Suprapubic skin (tissue), 4 donors: ENCODE results near the gene SYNGR3. TPM values are rescaled to one million over a fixed set of nuclear protein-coding genes. Genes with fewer than 3 reads are reported as not detected.

Experiments used
- DNase-seq, 2 donors: peaks; one replicate each; pipeline ENCODE4 v3.0.0-alpha.2; 2019; ENCODE audit warnings: low spot score in 2 of 2
- H3K27ac ChIP-seq: fragments of 200-600 bp; sonication (generic); one replicate; pipeline ENCODE4 v1.5.1; 2019
- H3K27me3 ChIP-seq: fragments of 200-600 bp; sonication (generic); one replicate; pipeline ENCODE4 v1.5.1; 2019
- H3K36me3 ChIP-seq: fragments of 200-600 bp; sonication (generic); one replicate; pipeline ENCODE4 v1.5.1; 2019
- H3K4me1 ChIP-seq: fragments of 200-600 bp; sonication (generic); one replicate; pipeline ENCODE4 v1.5.1; 2019
- H3K4me3 ChIP-seq: fragments of 200-600 bp; sonication (generic); one replicate; pipeline ENCODE4 v1.5.1; 2019; ENCODE audit warnings: mild to moderate bottlenecking
- H3K9me3 ChIP-seq: fragments of 200-600 bp; sonication (generic); one replicate; pipeline ENCODE4 v1.5.1; 2019
- EP300 ChIP-seq: sonication (generic); formaldehyde crosslinking; IDR thresholded peaks from one replicate; pipeline ENCODE4 v1.6.1; 2017; ENCODE audit warnings: antibody characterized with exemption
- POLR2A ChIP-seq, 2 donors: fragments of 450-650 bp; IDR thresholded peaks; one replicate each; pipeline ENCODE4 v1.6.1; 2017; ENCODE audit warnings: antibody characterized with exemption in 2 of 2, mild to moderate bottlenecking in 2 of 2, moderate library complexity in 2 of 2
- POLR2AphosphoS5 ChIP-seq, 3 donors: sonication (generic); formaldehyde crosslinking; IDR thresholded peaks; one replicate each; pipeline ENCODE4 v1.6.1; 2017; ENCODE audit warnings: antibody characterized with exemption in 3 of 3
- WGBS: methylation state at CpG from one replicate; pipeline ENCODE4 v1.1.5; 2018; 5-methylcytosine and 5-hydroxymethylcytosine counted together
- total RNA-seq, 4 donors: library from RNA; depleted of rRNA; stranded (reverse); fragments of >200 nt; gene quantifications; one replicate each; pipeline ENCODE4 v1.1.0, GENCODE V29; 2016
- TF ChIP-seq, protein P1 (sequence below), 2 donors: fragments of 200-600 bp in 1 of 2; fragments of 450-650 bp in 1 of 2; sonication (generic) in 1 of 2; IDR thresholded peaks; one replicate each; pipeline ENCODE4 v1.5.1; 2016 to 2019; ENCODE audit warnings: antibody characterized with exemption in 2 of 2, mild to moderate bottlenecking in 1 of 2, moderate library complexity in 1 of 2

The SYNGR3 gene
- total RNA-seq, 4 donors from 2014 or later: 0.42 to 1.7 (median 0.60) TPM; not detected in 1

GRCh38 chr16:1963806-1964505 is 25.8 kb upstream of the SYNGR3 start:
- Histone ChIP-seq H3K36me3 (peaks cover 23% of the 10 kb centered on the region), H3K27me3 (no peaks in the 10 kb centered on the region), H3K27ac (peak overlapping the region; percentile 96), H3K4me1 (peaks cover 49% of the 10 kb centered on the region), H3K4me3 (peak overlapping the region; percentile 98), H3K9me3 (no peaks in the 10 kb centered on the region)
- no peak for DNase-seq
- WGBS: 26% methylated on average over 25 of the region's 44 CpGs
- TF ChIP-seq POLR2A (IDR thresholded peaks at IDR 0.05) (no peak), EP300 (no peak), POLR2AphosphoS5 (IDR thresholded peaks at IDR 0.05) (no peak)
- TF ChIP-seq, protein P1, sequence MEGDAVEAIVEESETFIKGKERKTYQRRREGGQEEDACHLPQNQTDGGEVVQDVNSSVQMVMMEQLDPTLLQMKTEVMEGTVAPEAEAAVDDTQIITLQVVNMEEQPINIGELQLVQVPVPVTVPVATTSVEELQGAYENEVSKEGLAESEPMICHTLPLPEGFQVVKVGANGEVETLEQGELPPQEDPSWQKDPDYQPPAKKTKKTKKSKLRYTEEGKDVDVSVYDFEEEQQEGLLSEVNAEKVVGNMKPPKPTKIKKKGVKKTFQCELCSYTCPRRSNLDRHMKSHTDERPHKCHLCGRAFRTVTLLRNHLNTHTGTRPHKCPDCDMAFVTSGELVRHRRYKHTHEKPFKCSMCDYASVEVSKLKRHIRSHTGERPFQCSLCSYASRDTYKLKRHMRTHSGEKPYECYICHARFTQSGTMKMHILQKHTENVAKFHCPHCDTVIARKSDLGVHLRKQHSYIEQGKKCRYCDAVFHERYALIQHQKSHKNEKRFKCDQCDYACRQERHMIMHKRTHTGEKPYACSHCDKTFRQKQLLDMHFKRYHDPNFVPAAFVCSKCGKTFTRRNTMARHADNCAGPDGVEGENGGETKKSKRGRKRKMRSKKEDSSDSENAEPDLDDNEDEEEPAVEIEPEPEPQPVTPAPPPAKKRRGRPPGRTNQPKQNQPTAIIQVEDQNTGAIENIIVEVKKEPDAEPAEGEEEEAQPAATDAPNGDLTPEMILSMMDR (IDR thresholded peaks at IDR 0.05): no peak

- Histone ChIP-seq H3K9me3 (no peaks in the 10 kb centered on the region), H3K4me1 (peaks cover 46% of the 10 kb centered on the region), H3K4me3 (peak within 1 kb of the TSS; percentile 98), H3K27me3 (no peaks in the 10 kb centered on the region), H3K27ac (peak within 1 kb of the TSS; percentile 96), H3K36me3 (peaks cover 23% of the 10 kb centered on the region)
- TF ChIP-seq POLR2AphosphoS5 (IDR thresholded peaks at IDR 0.05) (peak; percentile 96 to 100 (median 99)), EP300 (no peak), POLR2A (IDR thresholded peaks at IDR 0.05) (peak; percentile 93 to 94)
- TF ChIP-seq, protein P1 (IDR thresholded peaks at IDR 0.05): no peak
- peak; percentile 99 to 100 for DNase-seq
- WGBS: 0% methylated on average over 27 of the region's 97 CpGs
These were observed 25.0 kb upstream of the SYNGR3 start, which contains the start of gene RPS2 for GRCh38 chr16:1964506-1965395. RPS2 (minus strand) TSS chr16:1964826; CDS start chr16:1964625, 201 bp downstream.

- H3K9me3 ChIP-seq: no peaks in the 10 kb centered on the region
- peak overlapping the region; percentile 98 for H3K4me3 ChIP-seq
- peaks cover 23% of the 10 kb centered on the region for H3K36me3 ChIP-seq
- H3K27ac ChIP-seq: peak overlapping the region; percentile 96
- TF ChIP-seq POLR2A (IDR thresholded peaks at IDR 0.05) (no peak), EP300 (no peak), POLR2AphosphoS5 (IDR thresholded peaks at IDR 0.05) (no peak)
- TF ChIP-seq, protein P1 (IDR thresholded peaks at IDR 0.05): no peak
- DNase-seq: no peak
- WGBS: 10% methylated on average over 16 of the region's 24 CpGs
- peaks cover 39% of the 10 kb centered on the region for H3K4me1 ChIP-seq
- H3K27me3 ChIP-seq: no peaks in the 10 kb centered on the region
These were observed 24.3 kb upstream of the SYNGR3 start for GRCh38 chr16:1965396-1966001.

- no peaks in the 10 kb centered on the region for H3K27me3 ChIP-seq
- H3K4me1 ChIP-seq: peaks cover 37% of the 10 kb centered on the region
- H3K36me3 ChIP-seq: peaks cover 19% of the 10 kb centered on the region
- H3K4me3 ChIP-seq: peak within 1 kb of the TSS; percentile 98
- H3K9me3 ChIP-seq: no peaks in the 10 kb centered on the region
- no peak for TF ChIP-seq POLR2A (IDR thresholded peaks at IDR 0.05)
- TF ChIP-seq EP300: no peak
- TF ChIP-seq, protein P1 (IDR thresholded peaks at IDR 0.05): no peak
- TF ChIP-seq POLR2AphosphoS5 (IDR thresholded peaks at IDR 0.05): no peak
- H3K27ac ChIP-seq: peak within 1 kb of the TSS; percentile 96
- 97% methylated on average over 5 of the region's 6 CpGs for WGBS
- no peak for DNase-seq
These were observed 23.3 kb upstream of the SYNGR3 start, which contains the start of gene RNF151 for GRCh38 chr16:1966460-1966859. RNF151 (plus strand) TSS chr16:1966856; CDS start chr16:1966882, 26 bp downstream.
